ENCODE results near the gene HNRNPR.

DNA sequence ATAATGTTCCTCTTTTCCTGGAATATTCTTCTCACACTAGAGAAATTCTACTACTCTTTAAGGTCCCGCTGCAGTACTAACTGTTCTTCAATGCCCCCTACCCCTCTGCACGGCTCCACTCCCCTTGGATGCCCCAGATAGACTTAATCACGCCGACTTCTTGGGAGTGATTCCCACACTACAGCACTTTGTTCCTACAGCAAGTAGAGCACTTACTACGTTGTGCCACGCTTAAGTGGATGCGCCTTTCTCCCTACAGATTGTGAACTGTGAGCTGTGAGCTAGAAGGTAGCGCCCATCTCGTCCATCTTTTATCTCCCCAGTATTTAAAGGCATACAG lies 23.3 kb upstream of the HNRNPR start:
- TF ChIP-seq, protein P1, sequence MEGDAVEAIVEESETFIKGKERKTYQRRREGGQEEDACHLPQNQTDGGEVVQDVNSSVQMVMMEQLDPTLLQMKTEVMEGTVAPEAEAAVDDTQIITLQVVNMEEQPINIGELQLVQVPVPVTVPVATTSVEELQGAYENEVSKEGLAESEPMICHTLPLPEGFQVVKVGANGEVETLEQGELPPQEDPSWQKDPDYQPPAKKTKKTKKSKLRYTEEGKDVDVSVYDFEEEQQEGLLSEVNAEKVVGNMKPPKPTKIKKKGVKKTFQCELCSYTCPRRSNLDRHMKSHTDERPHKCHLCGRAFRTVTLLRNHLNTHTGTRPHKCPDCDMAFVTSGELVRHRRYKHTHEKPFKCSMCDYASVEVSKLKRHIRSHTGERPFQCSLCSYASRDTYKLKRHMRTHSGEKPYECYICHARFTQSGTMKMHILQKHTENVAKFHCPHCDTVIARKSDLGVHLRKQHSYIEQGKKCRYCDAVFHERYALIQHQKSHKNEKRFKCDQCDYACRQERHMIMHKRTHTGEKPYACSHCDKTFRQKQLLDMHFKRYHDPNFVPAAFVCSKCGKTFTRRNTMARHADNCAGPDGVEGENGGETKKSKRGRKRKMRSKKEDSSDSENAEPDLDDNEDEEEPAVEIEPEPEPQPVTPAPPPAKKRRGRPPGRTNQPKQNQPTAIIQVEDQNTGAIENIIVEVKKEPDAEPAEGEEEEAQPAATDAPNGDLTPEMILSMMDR (IDR thresholded peaks at IDR 0.05; ENCODE audit: control extremely low read depth in 1 of 3, insufficient read depth in 1 of 3, low read depth in 1 of 3, low read length in 3 of 3) = no peak
- no peak for TF ChIP-seq HDAC2 (IDR thresholded peaks at IDR 0.05; ENCODE audit: borderline replicate concordance in 1 of 2, low read depth in 2 of 2, low read length in 2 of 2)
- no peak for TF ChIP-seq HDAC6 (IDR thresholded peaks at IDR 0.05; ENCODE audit: low read depth, low read length)
- TF ChIP-seq POLR2A (IDR thresholded peaks at IDR 0.05; ENCODE audit: control extremely low read depth in 1 of 2, low read depth in 2 of 2, low read length in 2 of 2) = no peak
- no peak for TF ChIP-seq POLR2AphosphoS5 (IDR thresholded peaks at IDR 0.05; ENCODE audit: low read depth, low read length)
